Psoas muscle (tissue), 8 donors: ENCODE data around the gene CYP26B1. TPM values are rescaled to one million over a fixed set of nuclear protein-coding genes. Genes with fewer than 3 reads are reported as not detected.

Experiments
- ATAC-seq, 4 donors: fragments of 200-7000 bp; cut with Tn5 transposase; one replicate each; pipeline ENCODE4 v1.9.1; 2020; ENCODE audit warnings: moderate library complexity in 3 of 4, mild to moderate bottlenecking in 2 of 4
- DNase-seq, 2 donors: peaks; one replicate each; pipeline ENCODE4 v3.0.0-alpha.2; 2020
- H3K27ac ChIP-seq: fragments of 200-600 bp; one replicate; pipeline ENCODE4 v1.8.0; 2022
- H3K27me3 ChIP-seq, 3 donors: fragments of 200-600 bp in 1 of 3; one replicate each; pipeline versions ENCODE4 v1.6.1 to v1.8.0; 2013 to 2022; ENCODE audit warnings: low read length in 2 of 3, mild to moderate bottlenecking in 2 of 3, moderate library complexity in 1 of 3; ENCODE audit not compliant: insufficient read depth in 3 of 3
- H3K36me3 ChIP-seq, 2 donors: fragments of 200-600 bp in 1 of 2; one replicate each; pipeline versions ENCODE4 v1.6.1 to v1.8.0; 2013 to 2022; ENCODE audit warnings: low read depth in 1 of 2, mild to moderate bottlenecking in 1 of 2, moderate library complexity in 1 of 2; ENCODE audit not compliant: insufficient read depth in 1 of 2
- H3K4me1 ChIP-seq: fragments of 200-600 bp; one replicate; pipeline ENCODE4 v1.8.0; 2022
- H3K4me3 ChIP-seq: fragments of 200-600 bp; one replicate; pipeline ENCODE4 v1.8.0; 2022; ENCODE audit warnings: mild to moderate bottlenecking
- H3K9me3 ChIP-seq: fragments of 200-600 bp; one replicate; pipeline ENCODE4 v1.8.0; 2022
- CTCF ChIP-seq: fragments of 200-600 bp; IDR thresholded peaks from one replicate; pipeline ENCODE4 v1.8.0; 2022; ENCODE audit warnings: antibody characterized with exemption
- WGBS, 3 donors: extraction: QIAGEN DNeasy Blood & Tissue Kit; methylation state at CpG; one replicate each; pipeline versions ENCODE4 v1.1.6 to v1.1.7; 2013; 5-methylcytosine and 5-hydroxymethylcytosine counted together
- intact Hi-C, 2 donors: fragments of 100-400 bp; cut with DNase I; formaldehyde crosslinking; loops; one replicate each; pipeline versions ENCODE4 v1.11.0 to v1.14.2; 2022
- polyA plus RNA-seq, 3 donors: library from polyadenylated mRNA; stranded (reverse); fragments of 200-250 nt; gene quantifications; one replicate each; pipeline ENCODE4 v1.2.3, GENCODE V29; 2013
- total RNA-seq, 4 donors: library from RNA; stranded (reverse); fragmentation: NEBNext Ultra II Directional in 2 of 4; extraction: Animal tissue kit (Norgen Biotek cat#: 25700) in 2 of 4; gene quantifications; one replicate each; pipeline versions ENCODE4 v1.2.1 to v1.2.4, GENCODE V29; 2021 to 2023
- donor health status: healthy with polysubstance abuse.
- donor health status: DM: no; HTN: no; CAD: no; lungs with moderate emphysema.
- donor health status: Bipolar disorder and iron deficiency.
- donor health status: healthy.
- donor health status: DM: yes; HTN: yes; CAD: no.
- donor health status: DM: no; HTN: no; CAD: no.
- donor health status: DM: no; HTN: no; CAD: no.
- donor health status: DM: yes; HTN: yes; CAD: no.

The CYP26B1 gene
- total and polyA plus RNA-seq, 7 donors = 0.39 to 4.5 (median 1.3) TPM

DNA sequence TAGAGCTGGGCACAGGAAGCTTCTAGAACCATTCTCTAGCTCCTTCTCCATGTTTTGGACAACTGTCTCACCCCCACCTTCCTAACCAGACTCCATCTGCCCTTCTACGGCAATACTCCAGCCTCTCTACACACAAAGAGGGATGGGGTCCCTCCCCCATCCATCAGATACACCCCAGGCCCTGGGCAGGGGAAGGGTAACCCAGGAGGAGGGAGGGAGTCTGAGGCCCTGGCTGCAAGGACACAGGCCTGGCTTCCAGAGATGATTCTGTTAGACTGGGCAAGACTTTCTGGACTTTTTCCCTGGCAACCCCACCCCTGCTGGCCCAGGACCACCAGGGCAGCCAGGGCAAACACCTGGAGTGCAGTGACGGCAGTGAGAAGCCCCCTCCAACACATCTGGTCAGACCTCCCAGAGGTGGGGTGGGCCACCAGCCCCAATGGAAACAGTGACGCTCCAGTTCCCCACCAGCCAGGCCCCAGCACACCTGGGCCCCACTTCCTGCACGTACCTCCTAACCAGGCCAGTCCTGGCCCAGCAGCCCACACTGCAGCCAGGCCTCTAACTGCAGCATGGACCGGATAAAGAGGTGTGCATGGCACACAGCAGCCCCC, 6.5 kb downstream of the CYP26B1 start:
- no peak overlapping the region for H3K4me3 ChIP-seq
- WGBS, 3 donors = 87 to 92% (median 89%) methylated on average over 5 of the region's 5 CpGs
- no peak overlapping the region for H3K27ac ChIP-seq
- H3K36me3 ChIP-seq = no peaks in the 10 kb centered on the region
- intact Hi-C loops = no loop called here
- no peak for DNase-seq
- ATAC-seq = no peak
- peaks cover 0 to 13% (median 4%) of the 10 kb centered on the region in 3 donors for H3K27me3 ChIP-seq
- peaks cover 38% of the 10 kb centered on the region for H3K4me1 ChIP-seq
- TF ChIP-seq CTCF = no peak
- no peaks in the 10 kb centered on the region for H3K9me3 ChIP-seq

DNA sequence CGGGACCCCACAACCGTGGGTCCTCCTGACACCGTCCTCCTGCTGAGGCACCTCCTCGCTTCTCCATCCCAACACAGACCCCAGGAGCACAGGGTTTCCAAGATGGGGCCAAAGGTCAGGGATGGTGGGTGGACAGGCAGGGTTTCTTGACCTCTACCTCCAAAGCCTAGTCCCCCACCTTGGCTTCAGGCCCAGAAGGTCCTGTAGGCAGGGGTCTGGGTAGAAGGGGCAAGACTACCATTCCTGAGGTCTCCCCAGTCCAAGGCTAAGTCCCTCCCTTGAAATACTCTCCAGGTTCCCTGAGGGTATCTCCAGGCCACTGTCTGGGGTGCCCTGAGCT, 7.1 kb downstream of the CYP26B1 start:
- Histone ChIP-seq H3K4me1 (peaks cover 32% of the 10 kb centered on the region), H3K9me3 (no peaks in the 10 kb centered on the region), H3K4me3 (no peak overlapping the region), H3K27me3 (peaks cover 0 to 8% (median 0%) of the 10 kb centered on the region in 3 donors), H3K27ac (no peak overlapping the region), H3K36me3 (no peaks in the 10 kb centered on the region)
- 67 to 100% (median 80%) methylated on average over 1 to 4 of the region's 4 CpGs for WGBS, 3 donors
- intact Hi-C loops = no loop called here
- TF ChIP-seq CTCF = no peak
- ATAC-seq (no peak), DNase-seq (no peak)

DNA sequence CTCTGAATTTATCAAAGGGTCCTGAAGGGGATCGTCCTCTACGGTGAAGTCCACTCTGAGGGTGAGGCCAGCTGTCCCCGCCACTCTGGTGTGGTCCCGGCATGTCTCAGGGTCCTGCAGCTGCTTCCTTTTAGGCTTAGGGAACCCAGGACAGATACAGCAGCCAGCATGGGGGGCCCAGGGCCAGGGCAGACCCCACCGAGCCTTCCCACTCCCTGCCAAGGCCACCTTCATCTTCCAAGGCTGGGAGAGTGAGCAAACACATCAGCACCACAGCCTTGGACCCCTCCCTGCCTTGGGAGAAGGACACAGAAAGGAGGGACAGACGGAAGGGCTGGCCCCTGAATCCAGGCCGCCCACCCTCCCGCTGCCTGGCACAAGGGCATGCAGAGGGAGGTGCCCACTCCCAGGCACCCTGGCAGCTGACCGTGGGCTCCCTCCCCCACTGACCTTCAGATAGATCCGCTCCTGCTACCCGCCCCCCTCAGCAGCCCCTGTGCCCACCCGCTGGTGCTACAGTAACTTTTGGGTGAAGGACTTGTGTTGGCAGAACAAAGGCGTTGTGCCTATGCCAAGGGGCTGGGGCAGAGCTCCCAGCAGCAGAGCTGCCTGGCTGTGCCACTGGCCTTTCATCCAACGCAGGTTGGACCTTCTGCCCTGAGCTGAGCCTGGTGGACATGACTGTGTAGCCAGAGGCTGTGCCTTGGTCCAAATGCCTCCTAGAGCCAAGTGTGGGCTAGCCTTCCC, 7.6 kb downstream of the CYP26B1 start:
- H3K27ac ChIP-seq = no peak overlapping the region
- intact Hi-C loops = loop anchor here in 1 of 2 donors (10.0 kb wide), 1 partner anchor 115 kb away; no protein-coding TSS in a partner anchor
- WGBS, 3 donors = 77 to 84% (median 80%) methylated on average over 13 to 14 of the region's 14 CpGs
- H3K4me1 ChIP-seq = peaks cover 27% of the 10 kb centered on the region
- H3K4me3 ChIP-seq = no peak overlapping the region
- TF ChIP-seq CTCF = no peak
- H3K9me3 ChIP-seq = no peaks in the 10 kb centered on the region
- H3K36me3 ChIP-seq = no peaks in the 10 kb centered on the region
- H3K27me3 ChIP-seq = peaks cover 0 to 2% (median 0%) of the 10 kb centered on the region in 3 donors
- no peak for DNase-seq
- ATAC-seq = no peak

DNA sequence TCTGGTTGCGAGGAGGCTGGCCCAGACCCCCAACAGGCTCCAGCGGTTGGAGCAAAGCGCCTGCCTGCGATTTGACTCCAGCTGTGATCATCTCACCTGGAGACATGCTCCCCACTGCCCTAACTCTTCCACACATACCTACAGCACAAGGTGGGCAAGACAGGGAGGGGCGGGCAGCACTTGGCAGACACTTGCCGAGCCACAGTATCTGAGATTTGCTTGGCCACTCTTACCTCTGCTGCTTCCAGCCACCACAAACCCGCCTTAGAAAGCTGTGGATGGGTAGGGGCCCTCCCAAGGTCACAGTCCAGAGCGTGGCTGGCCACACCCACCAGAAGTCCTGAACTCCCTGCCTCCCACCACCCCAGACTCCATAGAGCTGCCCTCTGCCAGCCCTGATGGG, 8.2 kb downstream of the CYP26B1 start:
- WGBS, 3 donors = 91 to 94% (median 92%) methylated on average over 8 of the region's 8 CpGs
- H3K9me3 ChIP-seq = no peaks in the 10 kb centered on the region
- ATAC-seq (no peak), DNase-seq (no peak)
- H3K27ac ChIP-seq = no peak overlapping the region
- no peaks in the 10 kb centered on the region for H3K27me3 ChIP-seq
- H3K4me3 ChIP-seq = no peak overlapping the region
- intact Hi-C loops = loop anchor here in 1 of 2 donors (10.0 kb wide), 1 partner anchor 115 kb away; no protein-coding TSS in a partner anchor
- H3K36me3 ChIP-seq = no peaks in the 10 kb centered on the region
- no peak for TF ChIP-seq CTCF
- H3K4me1 ChIP-seq = peaks cover 22% of the 10 kb centered on the region
